HepG2 (cell line): ENCODE results near the gene TNP1. TPM values are rescaled to one million over a fixed set of nuclear protein-coding genes. Genes with fewer than 3 reads are reported as not detected.

Source experiments
- ATAC-seq: fragments of 200-7000 bp; cut with Tn5 transposase; 3 replicates; pipeline ENCODE4 v1.9.1; 2020; ENCODE audit warnings: mild to moderate bottlenecking, moderate library complexity
- BruUV-seq: library from RNA; stranded (reverse); fragments of 400-500 nt; replicated peaks from 2 replicates; lab custom pipeline; 2021; lab: Mats Ljungman, UMichigan
- CTCF ChIA-PET: fragments of 300-600 bp; formaldehyde crosslinking; extraction: SDS; loops from one replicate; lab custom pipeline; 2021; ENCODE audit warnings: low total read pairs, inconsistent platforms, low intra/inter-chr PET ratio; lab: Yijun Ruan, JAX
- POLR2A ChIA-PET: fragments of 350-600 bp; sonication (Branson Sonifier 250); formaldehyde crosslinking; loops from one replicate; lab custom pipeline; 2020; ENCODE audit warnings: antibody characterized with exemption, inconsistent platforms; lab: Yijun Ruan, JAX
- DNase-seq: peaks from one replicate; pipeline ENCODE4 v3.0.0-alpha.2; 2015; ENCODE audit warnings: low spot score
- FAIRE-seq: peaks from 3 replicates; lab custom pipeline; 2011; peaks lifted over from hg19 to GRCh38; lab: Jason Lieb, UNC
- H2AFZ ChIP-seq: one replicate; pipeline ENCODE4 v1.6.1; 2011; ENCODE audit warnings: low read length, inconsistent platforms
- H3K27ac ChIP-seq: fragments of 300-600 bp; 3 replicates; pipeline ENCODE4 v1.8.0; 2011; ENCODE audit warnings: mixed run types, mild to moderate bottlenecking, mixed read lengths, low read length, inconsistent platforms; ENCODE audit not compliant: insufficient read depth; ENCODE audit errors: extremely low read length
- H3K27me3 ChIP-seq, 2 experiments: fragments of 200-600 bp in 1 of 2; 2 replicates in 1 of 2; 3 replicates in 1 of 2; pipeline versions ENCODE4 v1.6.0 to v1.8.0; 2011; ENCODE audit warnings: low read length in 2 of 2, mild to moderate bottlenecking in 2 of 2, moderate library complexity in 2 of 2, inconsistent platforms in 1 of 2; ENCODE audit not compliant: insufficient read depth in 2 of 2, control insufficient read depth in 1 of 2
- H3K36me3 ChIP-seq, 2 experiments: fragments of 200-600 bp in 1 of 2; replicated peaks in 1 of 2; 2 replicates in 1 of 2; 3 replicates in 1 of 2; pipeline versions ENCODE4 v1.5.1 to v1.8.0; 2011; ENCODE audit warnings: low read length in 2 of 2, inconsistent platforms in 1 of 2; ENCODE audit not compliant: insufficient read depth in 2 of 2, control insufficient read depth in 1 of 2
- H3K4me1 ChIP-seq: 2 replicates; pipeline ENCODE4 v1.5.1; 2012; ENCODE audit warnings: low read length, inconsistent platforms; ENCODE audit not compliant: insufficient read depth
- H3K4me2 ChIP-seq: 2 replicates; pipeline ENCODE4 v1.6.0; 2011; ENCODE audit warnings: low read depth, low read length, inconsistent platforms
- H3K4me3 ChIP-seq, 3 experiments: fragments of 200-600 bp in 1 of 3; sonication (generic), shearing (Covaris generic) in 1 of 3; replicated peaks in 1 of 3; 2 replicates each; pipeline ENCODE4 v1.5.1; 2011 to 2016; ENCODE audit warnings: low read length in 3 of 3, inconsistent platforms in 2 of 3, low read depth in 2 of 3, mild to moderate bottlenecking in 2 of 3, control low read depth in 1 of 3, mixed read lengths in 1 of 3; ENCODE audit not compliant: insufficient read depth in 1 of 3
- H3K79me2 ChIP-seq: one replicate; pipeline ENCODE4 v1.6.1; 2011; ENCODE audit warnings: low read length, inconsistent platforms; ENCODE audit not compliant: insufficient read depth
- H3K9ac ChIP-seq: 2 replicates; pipeline ENCODE4 v1.6.0; 2011; ENCODE audit warnings: mild to moderate bottlenecking, low read depth, low read length, inconsistent platforms; ENCODE audit not compliant: insufficient read depth
- H3K9me3 ChIP-seq: 2 replicates; pipeline ENCODE4 v1.5.1; 2012; ENCODE audit warnings: mild to moderate bottlenecking, low read length
- H4K20me1 ChIP-seq: 2 replicates; pipeline ENCODE4 v1.6.0; 2011; ENCODE audit warnings: inconsistent platforms, mild to moderate bottlenecking, low read length, moderate library complexity; ENCODE audit not compliant: insufficient read depth
- CHD4 ChIP-seq: fragments of 200-600 bp; sonication (generic); IDR thresholded peaks from 2 replicates; pipeline ENCODE4 v1.7.0; 2017; ENCODE audit warnings: mild to moderate bottlenecking, low read length, borderline replicate concordance
- EEA1 ChIP-seq: sonication (generic); formaldehyde crosslinking; IDR thresholded peaks from 2 replicates; pipeline ENCODE4 v1.5.1; 2020; ENCODE audit warnings: mild to moderate bottlenecking, missing genetic modification reagents, borderline replicate concordance
- GMEB2 ChIP-seq: IDR thresholded peaks from 2 replicates; pipeline ENCODE4 v1.6.1; 2016; ENCODE audit warnings: missing biosample characterization, missing genetic modification reagents, low read depth
- HMGXB4 ChIP-seq, 2 experiments: sonication (generic) in 1 of 2; formaldehyde crosslinking in 1 of 2; IDR thresholded peaks; 2 replicates each; pipeline versions ENCODE4 v1.4.0 to v1.6.1; 2018 to 2020; ENCODE audit warnings: missing genetic modification reagents in 2 of 2, borderline replicate concordance in 1 of 2, low read depth in 1 of 2, mild to moderate bottlenecking in 1 of 2, missing biosample characterization in 1 of 2
- ZEB1 ChIP-seq: IDR thresholded peaks from 2 replicates; pipeline ENCODE4 v1.6.1; 2012; ENCODE audit warnings: mild to moderate bottlenecking, low read depth, inconsistent platforms; ENCODE audit not compliant: insufficient replicate concordance
- ZSCAN5A ChIP-seq: sonication (generic); formaldehyde crosslinking; IDR thresholded peaks from 2 replicates; pipeline ENCODE4 v1.8.0; 2022; ENCODE audit warnings: mild to moderate bottlenecking, missing genetic modification reagents, borderline replicate concordance
- WGBS: methylation state at CpG from one replicate; pipeline ENCODE4 v1.1.6; 2017; ENCODE audit warnings: low lambda C conversion rate; 5-methylcytosine and 5-hydroxymethylcytosine counted together
- in situ Hi-C: cut with HindIII; loops from 2 replicates; pipeline ENCODE4 v1.10.0; 2017; ENCODE audit warnings: low pct_unique_long_range_greater_than_20kb; ENCODE audit not compliant: extremely low pct_ligation_motif_present
- intact Hi-C: fragments of 100-400 bp; cut with micrococcal nuclease; formaldehyde crosslinking; loops from one replicate; pipeline ENCODE4 v1.10.0; 2022; ENCODE audit not compliant: unreplicated experiment
- polyA plus RNA-seq, 8 experiments: library from polyadenylated mRNA; depleted of rRNA in 3 of 8; stranded (reverse) in 7 of 8; unstranded in 1 of 8; fragments of >200 nt; fragmentation: Illumina TruSeq in 4 of 8; extraction: Trizol in 4 of 8; gene quantifications; 2 replicates each; pipeline versions ENCODE4 v1.2.1 to v1.2.3, GENCODE V29; 2011 to 2016; ENCODE audit warnings: low read depth in 4 of 8, missing spikeins in 1 of 8, mixed read lengths in 1 of 8; ENCODE audit not compliant: insufficient read depth in 1 of 8
- total RNA-seq, 5 experiments: library from RNA; depleted of rRNA; stranded (reverse); fragments of >200 nt; fragmentation: Illumina TruSeq; extraction: Trizol; gene quantifications; 2 replicates each; pipeline ENCODE4 v1.2.3, GENCODE V29; 2016; ENCODE audit warnings: low read depth in 1 of 5

TNP1 gene
- total and polyA plus RNA-seq, 2 of the 13 experiments (the other 11 are each of a cell fraction or from before 2014, with no cell fraction given) = not detected

GRCh38 chr2:216908300-216908699 is 48.4 kb upstream of the TNP1 start:
- no peak overlapping the region for H3K27ac ChIP-seq
- no peak overlapping the region for H2AFZ ChIP-seq
- H3K4me3 ChIP-seq = no peak overlapping the region
- H3K36me3 ChIP-seq = no peaks in the 10 kb centered on the region
- no TSS peak for BruUV-seq
- in situ Hi-C loops (no loop called here), intact Hi-C loops (no loop called here)
- no peak overlapping the region for H3K4me2 ChIP-seq
- no peak for FAIRE-seq
- H4K20me1 ChIP-seq = no peaks in the 10 kb centered on the region
- ChIA-PET CTCF (no interaction called here), POLR2A (no interaction called here)
- TF ChIP-seq HMGXB4 (CRISPR knock-in tag; IDR thresholded peaks at IDR 0.05; ENCODE audit: borderline replicate concordance in 1 of 2, low read depth in 1 of 2) (no peak), GMEB2 (no peak), CHD4 (no peak), ZSCAN5A (no peak), EEA1 (CRISPR knock-in tag) (no peak), ZEB1 (no peak)
- DNase-seq = no peak
- H3K9me3 ChIP-seq = no peaks in the 10 kb centered on the region
- no peak overlapping the region for H3K9ac ChIP-seq
- WGBS = 47% methylated on average over 6 of the region's 6 CpGs
- H3K79me2 ChIP-seq = no peaks in the 10 kb centered on the region
- no peak for ATAC-seq
- H3K4me1 ChIP-seq = no peaks in the 10 kb centered on the region
- no peaks in the 10 kb centered on the region for H3K27me3 ChIP-seq
